ENCODE results near the gene GDF3. TPM values are rescaled to one million over a fixed set of nuclear protein-coding genes. Genes with fewer than 3 reads are reported as not detected.
"Not testable (repeated sequence)": the region's sequence is repeated elsewhere in the genome, so short reads cannot be mapped to it uniquely, and the experiment has no call there.

Gene GDF3
- total RNA-seq, 1 donor from 2014 or later: not detected

DNA sequence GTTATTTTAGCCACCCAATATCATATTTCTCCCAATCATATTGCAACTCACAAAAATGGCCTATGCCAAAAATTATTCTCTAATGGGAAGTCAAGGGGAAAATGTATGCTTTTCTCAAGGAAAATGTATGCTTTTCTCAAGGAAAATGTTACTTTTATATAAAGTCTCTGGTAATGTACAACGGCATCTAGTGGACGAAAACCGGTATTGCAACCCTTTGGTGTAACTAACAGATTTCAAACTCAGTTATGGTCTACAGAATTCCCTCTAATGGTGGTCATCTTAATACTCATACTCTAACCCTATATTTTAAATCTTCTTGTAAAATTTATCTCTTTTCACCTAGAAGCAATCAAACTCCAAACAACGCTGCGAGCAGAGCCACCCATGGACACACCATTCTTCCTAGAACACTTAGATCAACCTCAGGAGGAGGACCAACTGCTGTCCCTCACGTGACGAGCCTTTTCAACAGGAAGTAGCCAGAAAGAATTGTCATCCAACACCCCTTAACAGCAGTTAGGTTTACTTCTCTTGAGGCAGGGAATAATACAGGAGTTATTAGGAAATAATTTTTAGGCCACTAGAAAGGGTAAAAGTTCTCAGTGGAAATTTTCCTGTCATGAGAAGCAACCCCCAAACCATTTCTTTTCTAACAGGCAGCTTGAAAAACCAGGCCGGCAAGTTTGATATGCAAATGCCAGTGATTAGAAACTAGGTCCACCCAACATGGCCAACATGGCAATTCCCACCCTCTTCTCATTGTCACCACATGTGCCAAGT is 50.0 kb downstream of the GDF3 start:
- Mint-ChIP-seq H3K27ac (peak overlapping the region; percentile 13), H3K27me3 (peaks cover 20% of the 10 kb centered on the region), H3K4me3 (no peak overlapping the region), H3K9me3 (no peaks in the 10 kb centered on the region), H3K4me1 (ENCODE audit: unreplicated experiment) (no peaks in the 10 kb centered on the region), H3K36me3 (no peaks in the 10 kb centered on the region)
- no peak for DNase-seq (ENCODE audit: extremely low spot score, unreplicated experiment)
- TF ChIP-seq, protein P1, sequence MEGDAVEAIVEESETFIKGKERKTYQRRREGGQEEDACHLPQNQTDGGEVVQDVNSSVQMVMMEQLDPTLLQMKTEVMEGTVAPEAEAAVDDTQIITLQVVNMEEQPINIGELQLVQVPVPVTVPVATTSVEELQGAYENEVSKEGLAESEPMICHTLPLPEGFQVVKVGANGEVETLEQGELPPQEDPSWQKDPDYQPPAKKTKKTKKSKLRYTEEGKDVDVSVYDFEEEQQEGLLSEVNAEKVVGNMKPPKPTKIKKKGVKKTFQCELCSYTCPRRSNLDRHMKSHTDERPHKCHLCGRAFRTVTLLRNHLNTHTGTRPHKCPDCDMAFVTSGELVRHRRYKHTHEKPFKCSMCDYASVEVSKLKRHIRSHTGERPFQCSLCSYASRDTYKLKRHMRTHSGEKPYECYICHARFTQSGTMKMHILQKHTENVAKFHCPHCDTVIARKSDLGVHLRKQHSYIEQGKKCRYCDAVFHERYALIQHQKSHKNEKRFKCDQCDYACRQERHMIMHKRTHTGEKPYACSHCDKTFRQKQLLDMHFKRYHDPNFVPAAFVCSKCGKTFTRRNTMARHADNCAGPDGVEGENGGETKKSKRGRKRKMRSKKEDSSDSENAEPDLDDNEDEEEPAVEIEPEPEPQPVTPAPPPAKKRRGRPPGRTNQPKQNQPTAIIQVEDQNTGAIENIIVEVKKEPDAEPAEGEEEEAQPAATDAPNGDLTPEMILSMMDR (conservative IDR thresholded peaks at IDR 0.05): peak; percentile 91

DNA sequence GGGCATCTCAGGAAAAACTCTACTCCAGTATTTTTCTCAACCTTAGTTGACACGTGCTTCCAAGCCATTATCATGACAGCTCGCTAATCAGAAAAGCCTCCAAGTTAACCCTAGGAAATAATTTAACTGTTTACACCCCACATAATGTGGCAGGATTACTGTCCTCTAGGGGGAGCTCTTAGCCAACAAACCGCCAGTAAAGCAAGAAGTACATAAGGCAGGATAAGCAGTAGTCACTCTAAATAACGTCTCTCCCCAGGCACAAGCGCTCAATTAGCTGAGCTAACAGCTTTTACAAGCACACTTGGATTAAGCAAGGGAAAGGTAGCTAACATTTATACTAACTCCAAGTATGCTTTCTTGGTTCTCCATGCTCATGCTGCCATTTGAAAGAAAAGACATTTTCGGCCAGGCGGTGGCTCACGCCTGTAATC is 52.7 kb downstream of the GDF3 start:
- peaks cover 37% of the 10 kb centered on the region for H3K27me3 Mint-ChIP-seq
- H3K27ac Mint-ChIP-seq: no peak overlapping the region
- peaks cover 6% of the 10 kb centered on the region for H3K4me1 Mint-ChIP-seq (ENCODE audit: unreplicated experiment)
- no peaks in the 10 kb centered on the region for H3K36me3 Mint-ChIP-seq
- no peak for DNase-seq (ENCODE audit: extremely low spot score, unreplicated experiment)
- TF ChIP-seq, protein P1 (conservative IDR thresholded peaks at IDR 0.05): peak; percentile 72
- H3K9me3 Mint-ChIP-seq: no peaks in the 10 kb centered on the region
- peak overlapping the region; percentile 5 for H3K4me3 Mint-ChIP-seq

DNA sequence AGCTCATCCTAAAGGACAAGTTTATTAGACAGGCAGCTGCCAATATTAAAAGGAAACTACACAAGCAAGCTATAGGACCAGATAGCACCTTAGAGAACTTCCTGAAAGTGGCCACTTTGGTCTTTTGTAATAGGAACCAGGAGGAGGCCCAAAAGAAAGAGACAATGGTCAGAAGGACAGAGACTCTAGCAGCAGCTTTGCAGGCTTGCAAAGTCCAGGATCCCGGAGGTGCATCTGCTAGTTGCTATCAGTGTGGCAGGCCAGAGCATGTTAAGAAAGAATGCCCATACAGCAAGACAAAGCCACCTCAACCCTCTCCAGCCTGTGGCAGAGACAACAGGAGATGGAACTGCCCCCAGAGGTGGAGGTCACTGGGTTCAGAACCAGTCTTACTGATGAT is 53.3 kb downstream of the GDF3 start:
- DNase-seq (ENCODE audit: extremely low spot score, unreplicated experiment): no peak
- Mint-ChIP-seq H3K9me3 (no peaks in the 10 kb centered on the region), H3K4me1 (ENCODE audit: unreplicated experiment) (peaks cover 6% of the 10 kb centered on the region), H3K27ac (no peak overlapping the region), H3K36me3 (no peaks in the 10 kb centered on the region), H3K27me3 (peaks cover 41% of the 10 kb centered on the region), H3K4me3 (no peak overlapping the region)
- TF ChIP-seq, protein P1 (conservative IDR thresholded peaks at IDR 0.05): no peak

DNA sequence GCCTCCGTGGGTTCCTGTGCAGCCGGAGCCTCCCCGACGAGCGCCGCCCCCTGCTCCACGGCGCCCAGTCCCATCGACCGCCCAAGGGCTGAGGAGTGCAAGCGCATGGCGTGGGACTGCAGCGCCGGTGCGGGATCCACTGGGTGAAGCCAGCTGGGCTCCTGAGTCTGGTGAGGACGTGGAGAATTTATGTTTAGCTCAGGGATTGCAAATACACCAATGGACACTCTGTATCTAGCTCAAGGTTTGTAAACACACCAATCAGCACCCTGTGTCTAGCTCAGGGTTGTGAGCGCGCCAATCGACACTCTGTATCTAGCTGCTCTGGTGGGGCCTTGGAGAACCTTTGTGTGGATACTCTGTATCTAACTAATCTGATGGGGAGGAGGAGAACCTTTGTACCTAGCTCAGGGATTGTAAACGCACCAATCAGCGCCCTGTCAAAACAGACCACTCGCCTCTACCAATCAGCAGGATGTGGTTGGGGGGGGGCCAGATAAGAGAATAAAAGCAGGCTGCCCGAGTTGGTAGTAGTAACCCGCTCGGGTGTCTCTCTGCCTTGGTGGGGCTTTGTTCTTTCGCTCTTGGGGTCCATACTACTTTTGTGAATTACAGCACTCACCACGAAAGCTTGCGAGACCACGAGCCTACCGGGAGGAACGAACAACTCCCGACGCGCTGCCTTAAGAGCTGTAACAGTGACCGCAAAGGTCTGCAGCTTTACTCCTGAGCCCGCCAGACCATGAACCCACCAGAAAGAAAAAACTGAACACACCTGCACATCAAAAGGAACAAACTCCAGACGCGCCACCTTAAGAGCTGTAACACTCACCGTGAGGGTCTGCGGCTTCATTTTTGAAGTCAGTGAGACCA is 55.2 kb downstream of the GDF3 start:
- peaks cover 51% of the 10 kb centered on the region for H3K27me3 Mint-ChIP-seq
- H3K4me1 Mint-ChIP-seq (ENCODE audit: unreplicated experiment); H3K9me3 Mint-ChIP-seq; H3K27ac Mint-ChIP-seq; H3K36me3 Mint-ChIP-seq; DNase-seq (ENCODE audit: extremely low spot score, unreplicated experiment): not testable (repeated sequence)
- H3K4me3 Mint-ChIP-seq: peak overlapping the region; percentile 62

Other genes starting within 250 kb of the GDF3 start
- gene CD163, start 192.0 kb downstream of the GDF3 start, total RNA-seq (ENCODE audit: low replicate concordance): 0.14 and 0.57 TPM in 2 replicates
- gene APOBEC1, start 29.9 kb downstream of the GDF3 start, total RNA-seq (ENCODE audit: low replicate concordance): not detected in 2 replicates
- gene DPPA3, start 15.7 kb upstream of the GDF3 start, total RNA-seq (ENCODE audit: low replicate concordance): not detected in 2 replicates
- not detected in 2 replicates for gene CLEC4C, start 51.6 kb upstream of the GDF3 start, total RNA-seq (ENCODE audit: low replicate concordance)
- not detected in 2 replicates for gene NANOGNB, start 69.4 kb upstream of the GDF3 start, total RNA-seq (ENCODE audit: low replicate concordance)
- not detected in 2 replicates for gene NANOG, start 93.6 kb upstream of the GDF3 start, total RNA-seq (ENCODE audit: low replicate concordance)
- 7.0 and 50.0 TPM in 2 replicates for gene SLC2A14, start 177.1 kb upstream of the GDF3 start, total RNA-seq (ENCODE audit: low replicate concordance)
- 214 and 2,005 TPM in 2 replicates for gene SLC2A3, start 240.4 kb upstream of the GDF3 start, total RNA-seq (ENCODE audit: low replicate concordance)